GM12892 (cell line): Measurements from ENCODE around the gene MDM2.

Experiments
- DNase-seq: peaks from one replicate; pipeline ENCODE4 v3.0.0; 2011; ENCODE audit not compliant: insufficient read length
- FAIRE-seq: peaks from 2 replicates; lab custom pipeline; 2011; peaks lifted over from hg19 to GRCh38; lab: Jason Lieb, UNC
- POLR2A ChIP-seq: IDR thresholded peaks from 2 replicates; pipeline ENCODE4 v1.6.1; 2011; ENCODE audit warnings: low read depth, low read length, control low read depth
- POLR2AphosphoS5 ChIP-seq: IDR thresholded peaks from 2 replicates; pipeline ENCODE4 v1.6.1; 2011; ENCODE audit warnings: low read depth, low read length, control low read depth
- TAF1 ChIP-seq: IDR thresholded peaks from 2 replicates; pipeline ENCODE4 v1.6.1; 2011; ENCODE audit warnings: low read depth, mild to moderate bottlenecking, control low read depth, low read length, borderline replicate concordance

MDM2 gene

DNA sequence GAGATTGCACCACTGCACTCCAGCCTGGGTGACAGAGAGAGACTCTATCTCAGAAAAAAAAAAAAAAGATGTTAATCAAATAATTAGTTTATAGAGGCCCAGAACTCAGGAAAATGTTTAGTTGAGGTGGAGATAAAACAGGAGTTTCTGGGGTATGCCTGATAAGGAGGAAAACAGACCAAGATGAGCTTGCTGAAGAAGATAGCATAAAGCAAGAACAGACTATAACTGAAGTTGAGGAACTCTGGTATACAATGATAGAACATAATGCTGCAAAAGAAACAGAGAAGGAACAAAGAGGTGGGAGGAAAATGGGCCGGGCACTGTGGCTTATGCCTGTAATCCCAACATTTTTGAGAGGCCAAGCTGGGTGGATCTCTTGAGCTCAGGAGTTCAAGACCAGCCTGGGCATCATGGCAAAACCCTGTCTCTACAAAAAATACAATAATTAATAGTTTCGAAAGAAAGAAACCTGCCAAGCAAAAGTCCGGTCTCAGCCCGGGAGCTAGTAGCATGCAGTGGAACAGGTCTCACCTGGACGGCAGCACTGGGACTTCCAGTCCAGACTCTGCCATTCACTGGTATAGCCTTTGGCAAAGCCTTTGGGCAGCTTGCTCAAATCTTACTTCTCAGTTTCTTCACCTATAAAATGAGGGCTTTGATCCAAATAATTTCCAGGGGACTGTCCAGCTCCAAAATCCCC, 36.6 kb upstream of the MDM2 start:
- TF ChIP-seq POLR2AphosphoS5 (no peak), POLR2A (no peak)
- no peak for FAIRE-seq
- no peak for DNase-seq

DNA sequence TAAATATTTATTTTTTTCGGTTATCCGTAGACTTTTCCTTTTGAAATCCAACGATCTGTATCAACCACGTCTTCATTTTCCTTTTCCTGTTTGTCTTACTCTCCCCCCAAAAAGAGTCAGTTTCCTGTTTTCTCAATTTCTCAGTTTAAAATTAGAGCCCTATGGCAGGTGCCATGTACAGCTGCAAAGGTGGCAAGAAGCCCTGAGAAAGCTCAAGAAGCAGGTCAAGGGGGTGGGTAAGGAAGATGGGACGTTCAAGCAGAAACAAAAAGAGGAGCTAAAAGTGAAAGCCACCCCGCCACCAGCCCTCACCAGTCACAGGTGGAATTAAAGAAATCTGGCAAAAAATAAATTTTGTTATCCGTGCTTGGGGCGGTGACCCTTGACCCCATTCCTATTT, 35.3 kb upstream of the MDM2 start:
- FAIRE-seq (no peak), DNase-seq (no peak)
- no peak for TF ChIP-seq POLR2A
- no peak for TF ChIP-seq POLR2AphosphoS5
- TF ChIP-seq TAF1, result no peak

DNA sequence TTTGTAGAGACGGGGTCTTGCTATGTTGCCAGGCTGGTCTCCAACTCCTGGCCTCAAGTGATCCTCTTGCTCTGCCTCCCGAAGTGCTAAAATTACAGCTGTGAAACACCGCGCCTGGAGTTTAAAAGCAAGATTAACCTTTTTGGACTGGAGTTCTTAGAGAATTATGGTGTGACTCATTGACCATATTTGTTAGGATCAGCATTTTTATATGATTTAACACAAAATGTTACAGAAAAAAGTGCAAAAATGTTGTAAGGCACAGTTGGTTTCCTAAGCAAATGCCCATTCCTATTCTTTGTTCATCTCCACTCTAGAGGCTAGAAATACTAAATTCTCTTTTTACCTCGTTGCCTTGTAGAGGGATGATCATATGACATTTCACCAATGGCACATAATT, 34.4 kb upstream of the MDM2 start:
- TF ChIP-seq POLR2AphosphoS5 (no peak), POLR2A (no peak), TAF1 (no peak)
- FAIRE-seq (no peak), DNase-seq (no peak)

DNA sequence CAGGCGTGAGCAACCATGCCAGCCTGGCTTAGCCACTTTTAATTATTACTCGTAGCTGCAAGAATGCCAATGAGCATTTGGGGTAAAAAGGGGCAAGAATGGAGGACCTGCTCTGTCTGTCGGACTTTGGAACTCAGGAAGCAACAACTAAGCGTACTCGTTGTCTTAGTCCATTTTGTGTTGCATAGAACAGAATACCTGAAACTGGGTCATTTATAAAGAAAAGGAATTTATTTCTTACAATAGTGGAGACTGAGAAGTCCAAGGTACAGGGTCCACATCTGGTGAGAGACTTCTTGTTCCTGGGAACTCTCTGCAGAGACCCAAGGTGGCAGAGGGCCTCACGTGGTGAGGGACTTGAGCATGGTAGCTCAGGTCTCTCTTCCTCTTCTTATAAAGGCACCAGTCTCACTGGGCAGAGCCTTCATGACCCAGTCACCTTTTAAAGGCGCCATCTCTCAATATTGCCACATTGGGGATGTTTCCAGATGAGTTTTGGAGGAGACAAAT, 32.8 kb upstream of the MDM2 start:
- FAIRE-seq, result no peak

DNA sequence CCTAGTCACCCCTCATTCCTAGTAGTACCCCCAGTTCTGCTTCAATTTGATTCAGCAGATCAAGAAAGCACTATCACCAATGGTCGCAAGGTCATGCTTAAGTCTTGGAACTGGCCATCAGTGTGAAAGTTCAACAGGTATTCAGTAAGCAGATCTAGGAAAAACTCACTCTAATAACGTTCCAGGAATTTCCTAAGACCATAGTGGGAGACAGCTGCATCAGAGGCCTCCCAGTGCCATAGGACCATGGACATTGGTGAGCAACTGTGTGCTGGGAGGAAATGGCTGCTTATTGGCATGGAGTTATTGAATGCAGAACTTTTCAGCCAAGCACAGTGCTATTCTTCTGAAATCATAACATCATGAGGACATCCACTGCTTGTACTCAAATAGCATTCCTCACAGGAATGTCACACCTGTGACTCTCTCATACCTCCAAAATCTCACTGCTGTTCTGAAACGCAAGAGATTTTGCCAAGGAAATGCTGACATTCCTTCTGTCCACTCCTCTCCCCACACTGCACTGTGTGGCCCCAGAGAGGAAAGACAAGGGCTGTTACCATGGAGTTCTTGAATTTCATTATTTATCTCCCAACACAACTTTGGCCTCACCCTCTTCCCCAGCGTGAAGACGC, 30.9 kb upstream of the MDM2 start:
- no peak for TF ChIP-seq POLR2AphosphoS5
- TF ChIP-seq TAF1, result no peak
- no peak for TF ChIP-seq POLR2A
- FAIRE-seq (no peak), DNase-seq (no peak)

More for the DNA sequence above, 32.8 kb upstream of the MDM2 start:
- TF ChIP-seq POLR2AphosphoS5, result no peak
- no peak for TF ChIP-seq TAF1
- TF ChIP-seq POLR2A, result no peak
- no peak for DNase-seq

DNA sequence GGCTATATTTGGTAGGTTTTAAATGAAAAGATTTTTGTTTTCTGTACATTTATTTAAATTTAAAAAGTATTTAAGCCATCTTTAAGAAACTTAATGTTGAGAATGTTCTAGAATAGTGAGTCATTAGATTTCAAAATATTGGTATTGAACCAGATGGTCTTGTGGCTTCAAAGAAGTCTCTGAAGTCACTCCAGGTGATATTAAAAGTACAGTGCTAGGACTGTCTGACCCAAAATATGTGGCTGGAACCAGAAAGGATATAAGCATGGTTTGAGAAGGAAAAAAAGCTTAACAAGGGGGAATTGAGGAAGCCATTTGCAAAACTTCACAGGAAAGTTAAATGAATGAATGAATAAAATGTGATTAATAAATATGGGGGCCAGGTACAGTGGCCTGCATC, 28.7 kb upstream of the MDM2 start:
- TF ChIP-seq TAF1, result no peak
- TF ChIP-seq POLR2A, result no peak
- no peak for TF ChIP-seq POLR2AphosphoS5
- FAIRE-seq (no peak), DNase-seq (no peak)

DNA sequence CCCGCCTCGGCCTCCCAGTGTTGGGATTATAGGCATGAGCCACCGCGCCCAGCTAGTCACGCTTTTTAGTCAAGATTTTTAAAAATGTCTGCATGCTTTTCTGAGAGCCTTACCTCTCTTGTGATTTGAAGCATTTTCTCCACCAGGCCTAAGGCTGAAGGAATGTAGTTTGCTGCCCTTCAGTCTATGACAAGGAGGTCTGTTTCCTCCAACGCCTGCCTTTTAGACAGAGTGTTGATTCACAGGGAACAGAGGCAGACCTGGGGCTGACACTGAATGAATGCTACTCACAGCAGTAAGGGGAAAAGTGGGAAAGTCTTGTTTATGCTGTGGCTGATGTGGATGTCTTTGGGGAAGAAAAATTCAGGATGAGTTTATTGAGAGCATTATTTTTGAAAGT, 27.2 kb upstream of the MDM2 start:
- TF ChIP-seq TAF1 (no peak), POLR2A (no peak), POLR2AphosphoS5 (no peak)
- DNase-seq, result no peak
- no peak for FAIRE-seq

DNA sequence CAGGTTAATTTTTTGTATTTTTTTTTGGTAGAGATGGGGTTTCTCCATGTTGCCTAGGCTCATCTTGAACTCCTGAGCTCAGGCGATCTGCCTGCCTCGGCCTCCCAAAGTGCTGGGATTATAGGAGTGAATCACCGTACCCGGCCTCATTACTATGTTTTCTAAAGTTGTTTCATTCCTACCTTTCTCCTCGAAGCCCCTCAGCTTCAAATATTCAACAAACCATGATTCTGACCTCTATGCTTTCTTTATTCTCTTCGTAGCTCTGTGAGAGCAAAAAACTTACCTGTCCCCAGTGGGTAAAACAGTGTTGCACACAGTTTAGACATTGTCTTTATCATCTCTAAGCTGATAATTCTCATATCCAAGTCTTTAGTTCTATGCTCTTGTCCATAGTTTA, 26.2 kb upstream of the MDM2 start:
- FAIRE-seq (no peak), DNase-seq (no peak)
- no peak for TF ChIP-seq POLR2AphosphoS5
- TF ChIP-seq POLR2A, result no peak
- TF ChIP-seq TAF1, result no peak

DNA sequence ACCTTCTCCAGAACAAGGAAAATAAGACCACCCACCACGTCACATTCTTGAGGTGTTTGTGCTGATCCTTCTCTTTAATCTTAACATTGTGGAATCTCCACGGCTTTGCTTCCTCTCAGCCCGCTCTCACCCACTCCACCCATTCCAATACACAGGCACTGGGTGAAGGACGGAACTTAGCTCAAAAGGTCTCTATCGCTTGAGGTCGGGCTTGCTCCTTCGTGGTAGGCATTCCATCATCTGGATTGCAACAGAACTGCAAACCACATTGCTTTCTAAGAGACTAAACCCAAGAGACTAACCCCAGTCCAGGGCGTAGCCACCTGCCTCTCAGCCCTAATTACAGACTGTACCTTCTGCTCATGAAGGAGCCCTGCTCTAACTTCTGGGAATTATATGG, 24.0 kb upstream of the MDM2 start:
- TF ChIP-seq POLR2AphosphoS5, result no peak
- no peak for FAIRE-seq
- DNase-seq, result no peak

DNA sequence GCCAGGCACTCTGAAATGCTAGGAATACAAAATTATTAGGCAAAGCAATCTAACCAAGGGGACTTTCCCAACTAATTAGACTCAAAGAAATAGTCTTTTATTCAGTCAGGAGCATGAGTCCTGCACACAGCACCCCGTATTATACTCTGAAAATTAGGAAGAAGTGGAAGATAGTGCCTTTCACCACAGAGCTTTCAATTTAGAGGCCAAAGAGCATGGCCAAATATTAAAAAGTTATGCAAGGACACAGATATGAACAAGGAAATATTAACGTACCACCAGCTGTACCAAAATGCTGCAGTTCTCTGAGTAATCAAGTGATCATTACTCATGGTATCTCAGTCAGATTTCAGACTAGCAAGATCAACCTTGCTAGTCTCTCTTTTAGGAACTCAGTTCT, 22.6 kb upstream of the MDM2 start:
- FAIRE-seq (no peak), DNase-seq (no peak)
- no peak for TF ChIP-seq POLR2AphosphoS5
- no peak for TF ChIP-seq POLR2A
- no peak for TF ChIP-seq TAF1

DNA sequence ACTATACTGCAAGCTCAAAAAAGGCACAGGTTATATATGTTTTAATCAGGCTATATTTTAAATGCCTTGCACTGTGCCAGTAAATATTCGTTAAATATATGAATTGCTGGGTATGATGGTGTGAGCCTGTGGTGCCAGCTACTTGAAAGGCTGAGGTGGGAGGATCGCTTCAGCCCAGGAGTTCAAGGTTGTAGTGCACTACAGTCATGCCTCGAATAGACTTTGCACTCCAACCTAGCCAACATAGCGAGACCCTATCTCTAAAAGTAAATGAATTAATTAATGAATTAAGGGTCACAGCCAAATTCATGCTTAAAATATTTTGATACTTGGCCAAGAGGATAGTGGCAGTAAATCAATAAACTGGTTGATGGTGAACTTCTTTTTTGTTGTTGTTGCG, 22.2 kb upstream of the MDM2 start:
- TF ChIP-seq POLR2AphosphoS5, result no peak
- no peak for TF ChIP-seq POLR2A
- TF ChIP-seq TAF1, result no peak
- no peak for FAIRE-seq

DNA sequence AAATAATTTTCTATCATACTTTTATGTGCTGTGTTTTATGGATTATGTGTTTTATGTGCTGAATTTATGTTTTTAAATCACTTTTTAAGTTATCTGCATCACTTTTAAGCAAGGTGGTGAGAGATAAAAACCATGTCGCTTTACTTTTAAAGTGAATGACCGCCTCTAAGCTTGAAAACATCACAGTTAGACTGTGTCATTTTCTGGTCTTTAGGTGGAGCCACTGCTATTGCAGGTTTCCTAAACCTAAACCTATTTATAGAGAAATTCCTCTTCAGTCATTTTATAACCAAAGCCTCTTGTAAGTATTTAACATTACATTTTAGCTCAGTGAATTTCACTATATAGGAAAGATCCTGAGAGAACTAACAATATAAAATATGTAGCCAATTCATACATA, 21.0 kb upstream of the MDM2 start:
- no peak for FAIRE-seq
- TF ChIP-seq POLR2AphosphoS5 (no peak), TAF1 (no peak), POLR2A (no peak)
- no peak for DNase-seq

More for the DNA sequence above, 22.2 kb upstream of the MDM2 start:
- no peak for DNase-seq
